NB4 (cell line): Measurements from ENCODE around the gene NR1D2.
A peak's percentile ranks its signal among the peaks of the same experiment; 100 is the strongest.

Experiments used
- DNase-seq: peaks from one replicate; pipeline ENCODE4 v3.0.0; 2010; ENCODE audit warnings: low read depth
- H3K4me3 ChIP-seq: one replicate; pipeline ENCODE4 v1.5.1; 2011; ENCODE audit warnings: mild to moderate bottlenecking, low read depth, low read length, moderate library complexity
- MYC ChIP-seq: IDR thresholded peaks from 2 replicates; pipeline ENCODE4 v1.6.1; 2011; ENCODE audit warnings: low read depth, low read length
- POLR2A ChIP-seq: IDR thresholded peaks from 2 replicates; pipeline ENCODE4 v1.6.1; 2011; ENCODE audit warnings: mild to moderate bottlenecking; ENCODE audit not compliant: insufficient read length; ENCODE audit errors: extremely low read depth
- TF ChIP-seq, protein P1 (sequence below): IDR thresholded peaks from one replicate; pipeline ENCODE4 v1.5.1; 2012; ENCODE audit warnings: low read depth, low read length
- TF ChIP-seq, protein P2 (sequence below): IDR thresholded peaks from 2 replicates; pipeline ENCODE4 v1.6.1; 2011; ENCODE audit warnings: low read depth, low read length

Gene NR1D2

DNA sequence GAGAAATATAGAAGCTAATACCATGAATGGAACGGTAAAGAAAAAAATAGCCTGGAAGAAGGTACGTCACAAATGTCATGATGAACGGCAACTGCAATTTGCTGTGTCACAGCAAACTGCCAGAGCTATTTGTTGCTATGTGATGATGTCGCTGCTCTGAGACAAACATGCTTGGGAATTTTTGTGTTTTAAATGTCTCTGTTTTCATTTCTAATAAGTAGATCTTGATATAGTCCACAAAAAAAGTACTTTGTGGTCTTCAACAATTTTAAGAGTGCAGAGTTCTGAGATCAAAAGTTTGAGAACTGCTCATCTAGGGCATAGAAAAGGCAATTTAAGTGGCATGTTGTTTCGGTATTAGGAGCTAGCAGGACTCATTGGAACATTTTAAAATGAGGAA is 4.3 kb upstream of the NR1D2 start:
- no peak for DNase-seq
- TF ChIP-seq POLR2A = no peak
- TF ChIP-seq, protein P1, sequence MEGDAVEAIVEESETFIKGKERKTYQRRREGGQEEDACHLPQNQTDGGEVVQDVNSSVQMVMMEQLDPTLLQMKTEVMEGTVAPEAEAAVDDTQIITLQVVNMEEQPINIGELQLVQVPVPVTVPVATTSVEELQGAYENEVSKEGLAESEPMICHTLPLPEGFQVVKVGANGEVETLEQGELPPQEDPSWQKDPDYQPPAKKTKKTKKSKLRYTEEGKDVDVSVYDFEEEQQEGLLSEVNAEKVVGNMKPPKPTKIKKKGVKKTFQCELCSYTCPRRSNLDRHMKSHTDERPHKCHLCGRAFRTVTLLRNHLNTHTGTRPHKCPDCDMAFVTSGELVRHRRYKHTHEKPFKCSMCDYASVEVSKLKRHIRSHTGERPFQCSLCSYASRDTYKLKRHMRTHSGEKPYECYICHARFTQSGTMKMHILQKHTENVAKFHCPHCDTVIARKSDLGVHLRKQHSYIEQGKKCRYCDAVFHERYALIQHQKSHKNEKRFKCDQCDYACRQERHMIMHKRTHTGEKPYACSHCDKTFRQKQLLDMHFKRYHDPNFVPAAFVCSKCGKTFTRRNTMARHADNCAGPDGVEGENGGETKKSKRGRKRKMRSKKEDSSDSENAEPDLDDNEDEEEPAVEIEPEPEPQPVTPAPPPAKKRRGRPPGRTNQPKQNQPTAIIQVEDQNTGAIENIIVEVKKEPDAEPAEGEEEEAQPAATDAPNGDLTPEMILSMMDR = no peak
- no peak for TF ChIP-seq MYC
- TF ChIP-seq, protein P2, sequence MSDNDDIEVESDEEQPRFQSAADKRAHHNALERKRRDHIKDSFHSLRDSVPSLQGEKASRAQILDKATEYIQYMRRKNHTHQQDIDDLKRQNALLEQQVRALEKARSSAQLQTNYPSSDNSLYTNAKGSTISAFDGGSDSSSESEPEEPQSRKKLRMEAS = no peak
- H3K4me3 ChIP-seq = no peak overlapping the region

DNA sequence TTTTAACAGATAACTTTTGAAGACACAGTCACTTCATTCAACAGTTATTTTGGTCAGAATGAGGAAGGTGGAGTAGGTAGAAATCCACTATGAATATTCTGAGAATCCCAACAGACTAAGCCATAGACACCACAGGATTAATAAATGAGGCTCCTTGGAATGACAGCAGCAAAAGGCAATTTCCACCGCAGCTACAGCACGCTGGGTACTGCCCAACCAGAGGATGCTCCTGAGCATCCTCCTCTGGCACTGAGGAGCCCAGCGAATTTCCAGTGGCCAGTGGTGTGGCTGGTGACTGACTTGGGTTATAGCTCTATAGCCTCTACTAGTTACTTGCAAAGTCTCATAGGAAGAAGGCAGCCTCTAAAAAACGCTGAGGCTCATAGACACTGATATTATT is 3.6 kb upstream of the NR1D2 start:
- no peak overlapping the region for H3K4me3 ChIP-seq
- TF ChIP-seq, protein P1 = no peak
- TF ChIP-seq, protein P2 = no peak
- TF ChIP-seq MYC (no peak), POLR2A (no peak)
- DNase-seq = no peak

DNA sequence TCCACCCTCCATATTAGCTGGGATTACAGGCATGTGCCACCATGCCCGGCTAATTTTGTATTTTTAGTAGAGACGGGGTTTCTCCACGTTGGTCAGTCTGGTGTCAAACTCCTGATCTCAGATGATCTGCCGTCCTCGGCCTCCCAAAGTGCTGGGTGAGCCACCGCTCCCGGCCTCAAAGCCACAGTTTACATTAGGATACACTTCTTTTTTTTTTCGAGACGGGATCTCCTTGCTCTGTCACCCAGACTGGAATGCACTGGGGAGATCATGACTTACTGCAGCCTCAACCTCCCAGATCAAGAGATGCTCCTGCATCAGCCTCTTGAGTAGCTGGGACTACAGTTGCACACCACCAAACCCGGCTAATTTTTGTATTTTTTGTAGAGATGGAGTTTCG is 2.5 kb upstream of the NR1D2 start:
- TF ChIP-seq MYC (no peak), POLR2A (no peak)
- TF ChIP-seq, protein P2 = no peak
- TF ChIP-seq, protein P1 = no peak
- DNase-seq = no peak
- H3K4me3 ChIP-seq = no peak overlapping the region

DNA sequence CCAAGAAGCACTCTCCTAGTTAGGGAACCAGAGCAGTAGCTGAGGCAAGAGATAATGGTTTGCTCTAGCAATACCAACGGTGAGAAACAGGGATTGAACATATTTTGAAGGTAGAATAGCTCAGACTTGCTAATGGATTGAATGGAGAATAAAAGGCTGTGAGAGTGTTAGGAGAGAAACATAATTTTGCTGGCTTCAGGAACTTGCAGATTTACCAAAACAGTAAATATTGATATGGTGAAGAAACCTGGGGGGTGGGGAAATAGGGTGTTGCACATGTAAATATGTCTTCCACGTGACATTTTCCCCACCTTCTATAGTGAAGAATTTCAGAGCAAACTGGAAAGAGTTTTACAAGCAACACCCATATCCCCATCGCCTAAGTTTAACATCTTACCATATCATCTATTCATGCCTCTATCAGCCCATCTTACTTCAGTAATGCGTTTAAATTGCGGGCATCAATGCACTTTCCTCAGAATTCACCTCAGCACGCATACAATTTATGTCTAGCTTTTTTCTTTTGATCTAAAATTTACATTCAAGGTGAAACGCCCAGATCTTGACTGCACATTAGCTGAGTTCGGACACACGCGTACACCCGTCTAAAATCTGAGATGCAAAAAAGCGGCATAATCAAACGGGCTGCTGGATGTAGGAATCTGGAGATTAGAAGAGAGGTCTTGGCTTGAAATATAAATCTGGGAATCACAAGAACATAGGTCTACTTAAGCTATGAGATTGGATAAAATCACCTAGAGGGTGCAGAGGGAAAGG is 891 bp upstream of the NR1D2 start:
- TF ChIP-seq, protein P1 = no peak
- TF ChIP-seq, protein P2 = 0 out of 2 replicates have a peak, but pooled peaks have one; percentile 7
- no peak for DNase-seq
- H3K4me3 ChIP-seq = peak overlapping the region; percentile 56

DNA sequence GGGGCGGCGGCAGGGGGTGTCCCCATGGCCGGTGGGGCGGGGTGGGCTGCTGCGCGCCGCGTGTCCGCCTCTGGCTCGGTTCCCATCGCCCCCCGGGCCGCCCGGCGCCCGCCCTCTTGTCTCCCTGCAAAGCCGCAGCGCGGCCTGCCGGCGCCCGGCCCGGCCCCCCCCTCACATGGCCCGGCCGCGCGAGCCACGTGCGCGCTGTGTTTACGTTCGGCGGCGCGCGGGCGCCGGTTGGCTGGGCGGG is 502 bp downstream of the NR1D2 start:
- TF ChIP-seq, protein P2 = peak; percentile 97
- TF ChIP-seq, protein P1 = no peak
- TF ChIP-seq MYC (peak; percentile 87; the same call in 1 of the 2 replicates), POLR2A (no peak)
- no peak for DNase-seq
- no peak overlapping the region for H3K4me3 ChIP-seq
